Measurements from ENCODE around the gene LARP4B.

Gene LARP4B

DNA sequence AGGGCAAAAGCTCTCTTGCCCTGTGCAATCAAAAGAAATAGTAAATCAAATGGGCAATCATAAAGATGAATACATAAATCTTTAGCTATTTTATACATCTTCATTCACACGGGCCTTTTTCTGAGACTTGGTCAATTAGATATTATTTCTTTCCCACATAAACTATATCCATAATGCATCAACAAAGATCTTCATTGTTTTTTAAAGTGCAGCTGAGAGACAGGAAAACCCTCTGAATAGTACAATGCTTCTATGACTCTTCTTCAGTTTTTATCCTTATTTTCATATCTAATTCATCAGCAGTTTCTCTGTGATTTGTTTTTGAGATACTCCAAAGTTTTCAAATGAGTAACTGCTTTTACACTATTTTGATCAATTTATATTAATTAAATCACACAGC, 25.5 kb downstream of the LARP4B start:
- in situ Hi-C loops (cut with MboI; ENCODE audit: low pct_unique_long_range_greater_than_20kb, low sequenced_read_pairs, unreplicated experiment), result no loop called here
- no peak for DNase-seq (ENCODE audit: low spot score)
- TF ChIP-seq, protein P1, sequence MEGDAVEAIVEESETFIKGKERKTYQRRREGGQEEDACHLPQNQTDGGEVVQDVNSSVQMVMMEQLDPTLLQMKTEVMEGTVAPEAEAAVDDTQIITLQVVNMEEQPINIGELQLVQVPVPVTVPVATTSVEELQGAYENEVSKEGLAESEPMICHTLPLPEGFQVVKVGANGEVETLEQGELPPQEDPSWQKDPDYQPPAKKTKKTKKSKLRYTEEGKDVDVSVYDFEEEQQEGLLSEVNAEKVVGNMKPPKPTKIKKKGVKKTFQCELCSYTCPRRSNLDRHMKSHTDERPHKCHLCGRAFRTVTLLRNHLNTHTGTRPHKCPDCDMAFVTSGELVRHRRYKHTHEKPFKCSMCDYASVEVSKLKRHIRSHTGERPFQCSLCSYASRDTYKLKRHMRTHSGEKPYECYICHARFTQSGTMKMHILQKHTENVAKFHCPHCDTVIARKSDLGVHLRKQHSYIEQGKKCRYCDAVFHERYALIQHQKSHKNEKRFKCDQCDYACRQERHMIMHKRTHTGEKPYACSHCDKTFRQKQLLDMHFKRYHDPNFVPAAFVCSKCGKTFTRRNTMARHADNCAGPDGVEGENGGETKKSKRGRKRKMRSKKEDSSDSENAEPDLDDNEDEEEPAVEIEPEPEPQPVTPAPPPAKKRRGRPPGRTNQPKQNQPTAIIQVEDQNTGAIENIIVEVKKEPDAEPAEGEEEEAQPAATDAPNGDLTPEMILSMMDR (IDR thresholded peaks at IDR 0.05; ENCODE audit: extremely low read depth, insufficient read depth, missing control alignments), result no peak

DNA sequence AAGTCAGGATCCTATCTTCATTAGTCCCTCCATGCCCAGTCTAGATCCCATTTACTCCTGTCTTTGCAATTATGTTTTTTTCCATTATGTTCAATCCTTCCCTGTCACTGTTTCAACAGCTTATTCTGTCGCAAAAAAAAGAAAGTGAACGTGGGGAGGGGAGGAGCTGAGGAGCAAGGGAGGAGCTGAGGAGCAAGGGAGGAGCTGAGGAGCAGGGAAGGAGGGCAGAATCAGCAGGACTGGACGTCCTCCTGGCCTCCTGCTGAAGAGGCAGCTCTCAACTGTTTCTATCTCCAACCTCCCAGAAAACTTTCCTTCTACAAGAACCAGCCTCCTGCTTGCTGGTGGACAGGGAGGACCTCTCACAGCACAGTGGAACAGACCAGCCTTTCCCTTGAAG, 26.0 kb downstream of the LARP4B start:
- no peak for DNase-seq (ENCODE audit: low spot score)
- in situ Hi-C loops (cut with MboI; ENCODE audit: low pct_unique_long_range_greater_than_20kb, low sequenced_read_pairs, unreplicated experiment), result no loop called here
- TF ChIP-seq, protein P1 (IDR thresholded peaks at IDR 0.05; ENCODE audit: extremely low read depth, insufficient read depth, missing control alignments), result no peak

DNA sequence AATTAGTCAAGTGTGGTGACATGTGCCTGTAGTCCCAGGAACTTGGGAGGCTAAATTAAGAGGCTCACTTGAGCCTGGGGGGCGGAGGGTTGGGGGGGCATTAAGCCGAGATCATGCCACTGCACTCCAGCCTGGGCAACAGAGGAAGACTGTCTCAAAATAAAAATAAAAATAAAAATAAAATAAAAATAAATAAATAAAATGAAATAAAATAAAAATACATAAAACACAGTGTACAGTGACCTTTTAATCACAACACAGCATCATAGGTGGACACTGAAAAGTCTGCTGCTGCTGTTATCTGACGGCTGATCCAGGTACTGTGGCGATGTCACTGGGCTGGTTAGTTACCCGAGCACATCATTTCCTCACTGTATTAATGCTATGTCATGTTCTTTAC, 27.1 kb downstream of the LARP4B start:
- DNase-seq (ENCODE audit: low spot score), result no peak
- in situ Hi-C loops (cut with MboI; ENCODE audit: low pct_unique_long_range_greater_than_20kb, low sequenced_read_pairs, unreplicated experiment), result no loop called here
- TF ChIP-seq, protein P1 (IDR thresholded peaks at IDR 0.05; ENCODE audit: extremely low read depth, insufficient read depth, missing control alignments), result no peak

DNA sequence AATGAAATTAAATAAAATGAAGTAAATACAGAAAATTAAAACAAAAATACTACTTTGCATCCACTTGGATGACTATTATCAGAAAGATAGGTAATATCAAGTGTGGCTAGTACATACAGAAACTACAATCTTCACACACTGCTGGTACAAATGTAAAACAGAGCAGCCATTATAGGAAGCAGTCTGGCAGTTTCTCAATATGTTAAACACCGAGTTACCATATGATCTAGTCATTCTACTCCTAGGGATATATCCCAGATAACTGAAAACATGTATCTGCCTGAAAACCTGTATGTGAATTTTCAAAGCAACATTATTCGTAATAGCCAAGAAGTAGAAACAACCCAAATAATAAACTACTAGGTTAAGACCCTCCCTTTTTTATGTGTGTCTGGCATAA, 33.4 kb downstream of the LARP4B start:
- in situ Hi-C loops (cut with MboI; ENCODE audit: low pct_unique_long_range_greater_than_20kb, low sequenced_read_pairs, unreplicated experiment), result no loop called here
- no peak for DNase-seq (ENCODE audit: low spot score)

DNA sequence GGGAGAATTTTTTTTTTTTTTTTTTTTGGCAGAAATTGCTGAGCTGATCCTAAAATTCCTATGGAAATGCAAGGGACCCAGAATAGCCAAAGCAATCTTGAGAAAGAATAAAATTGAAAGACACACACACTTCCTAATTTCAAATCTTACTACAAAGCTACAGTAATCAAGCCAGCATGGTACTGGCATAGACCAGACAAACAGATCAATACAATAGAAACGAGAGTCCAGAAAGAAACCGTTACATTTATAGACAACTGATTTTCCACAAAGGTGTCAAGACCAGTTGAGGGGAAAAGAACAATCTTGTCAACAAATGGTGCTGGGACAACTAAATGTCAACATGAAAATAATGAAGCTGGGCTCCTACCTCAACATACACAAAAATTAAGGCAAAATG, 34.5 kb downstream of the LARP4B start:
- DNase-seq (ENCODE audit: low spot score), result no peak
- TF ChIP-seq, protein P1 (IDR thresholded peaks at IDR 0.05; ENCODE audit: extremely low read depth, insufficient read depth, missing control alignments), result no peak
- in situ Hi-C loops (cut with MboI; ENCODE audit: low pct_unique_long_range_greater_than_20kb, low sequenced_read_pairs, unreplicated experiment), result no loop called here

More for the DNA sequence above, 33.4 kb downstream of the LARP4B start:
- TF ChIP-seq, protein P1 (IDR thresholded peaks at IDR 0.05; ENCODE audit: extremely low read depth, insufficient read depth, missing control alignments), result no peak

DNA sequence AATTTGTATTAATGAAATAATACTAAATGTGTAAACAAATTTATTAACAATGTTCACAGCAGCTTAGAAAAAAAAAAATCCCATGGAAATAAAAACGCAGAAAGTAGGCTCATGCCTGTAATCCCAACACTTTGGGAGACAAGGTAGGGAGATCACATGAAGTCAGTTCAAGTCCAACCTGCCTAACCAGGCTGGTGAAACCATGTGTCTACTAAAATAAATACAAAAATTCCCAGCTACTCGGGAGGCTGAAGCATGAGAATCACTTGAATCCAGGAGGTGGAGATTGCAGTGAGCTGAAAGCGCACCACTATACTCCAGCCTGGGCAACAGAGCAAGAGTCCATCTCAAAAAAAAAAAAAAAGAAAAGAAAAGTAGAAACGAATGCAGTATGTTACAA, 36.2 kb downstream of the LARP4B start:
- in situ Hi-C loops (cut with MboI; ENCODE audit: low pct_unique_long_range_greater_than_20kb, low sequenced_read_pairs, unreplicated experiment), result no loop called here
- TF ChIP-seq, protein P1 (IDR thresholded peaks at IDR 0.05; ENCODE audit: extremely low read depth, insufficient read depth, missing control alignments), result no peak
- no peak for DNase-seq (ENCODE audit: low spot score)

DNA sequence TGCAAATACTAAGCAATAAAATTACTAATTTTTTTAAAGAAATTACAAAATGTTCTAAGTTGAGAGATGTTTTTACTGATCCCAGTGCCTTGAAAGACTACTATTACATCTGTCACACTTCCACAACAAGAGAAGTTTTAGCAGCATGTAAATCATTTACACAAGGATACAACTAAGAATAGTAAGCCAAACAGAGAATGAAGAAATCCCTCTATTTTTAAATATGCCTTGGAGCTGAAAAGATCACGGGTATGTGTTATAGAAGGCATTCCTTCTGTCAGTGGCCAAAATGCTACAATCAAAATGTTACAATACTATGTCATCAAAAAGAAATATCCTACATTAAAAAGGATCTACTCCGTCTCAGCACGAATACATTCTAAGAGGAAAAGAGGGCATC, 52.6 kb downstream of the LARP4B start:
- in situ Hi-C loops (cut with MboI; ENCODE audit: low pct_unique_long_range_greater_than_20kb, low sequenced_read_pairs, unreplicated experiment), result no loop called here
- TF ChIP-seq, protein P1 (IDR thresholded peaks at IDR 0.05; ENCODE audit: extremely low read depth, insufficient read depth, missing control alignments), result no peak
- no peak for DNase-seq (ENCODE audit: low spot score)
